Uterus (tissue), 2 donors: ENCODE results near the gene IL1RL1.

Experiments used
- POLR2A ChIP-seq, 2 donors: fragments of 450-650 bp; IDR thresholded peaks; one replicate each; pipeline ENCODE4 v1.6.1; 2016; ENCODE audit warnings: antibody characterized with exemption in 2 of 2, mild to moderate bottlenecking in 1 of 2, moderate library complexity in 1 of 2
- TF ChIP-seq, protein P1 (sequence below), 4 experiments: fragments of 200-600 bp in 2 of 4; fragments of 450-650 bp in 2 of 4; sonication (generic) in 2 of 4; IDR thresholded peaks; one replicate each; pipeline ENCODE4 v1.5.1; 2016 to 2019; ENCODE audit warnings: antibody characterized with exemption in 4 of 4, mild to moderate bottlenecking in 2 of 4, moderate library complexity in 1 of 4

DNA sequence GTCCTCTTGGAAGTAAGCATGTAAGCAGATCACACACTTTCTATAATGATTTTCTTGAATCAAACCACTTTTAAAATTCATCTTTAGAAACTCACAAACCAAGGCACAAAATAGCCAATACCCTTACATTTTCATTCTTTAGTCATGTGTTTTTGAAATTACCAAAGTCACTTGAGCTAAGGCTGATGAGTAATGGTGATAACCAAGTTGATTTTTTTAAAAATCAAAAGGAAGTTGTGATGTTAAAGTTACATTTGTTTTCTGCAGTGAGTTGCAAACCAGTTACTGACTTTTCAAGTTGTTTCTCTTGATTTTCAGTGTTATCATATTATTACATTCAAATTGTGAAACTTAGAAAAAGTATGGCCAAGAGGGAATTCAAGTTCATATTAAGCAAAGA lies 90.1 kb downstream of the IL1RL1 start:
- TF ChIP-seq POLR2A (IDR thresholded peaks at IDR 0.05), result no peak
- TF ChIP-seq, protein P1, sequence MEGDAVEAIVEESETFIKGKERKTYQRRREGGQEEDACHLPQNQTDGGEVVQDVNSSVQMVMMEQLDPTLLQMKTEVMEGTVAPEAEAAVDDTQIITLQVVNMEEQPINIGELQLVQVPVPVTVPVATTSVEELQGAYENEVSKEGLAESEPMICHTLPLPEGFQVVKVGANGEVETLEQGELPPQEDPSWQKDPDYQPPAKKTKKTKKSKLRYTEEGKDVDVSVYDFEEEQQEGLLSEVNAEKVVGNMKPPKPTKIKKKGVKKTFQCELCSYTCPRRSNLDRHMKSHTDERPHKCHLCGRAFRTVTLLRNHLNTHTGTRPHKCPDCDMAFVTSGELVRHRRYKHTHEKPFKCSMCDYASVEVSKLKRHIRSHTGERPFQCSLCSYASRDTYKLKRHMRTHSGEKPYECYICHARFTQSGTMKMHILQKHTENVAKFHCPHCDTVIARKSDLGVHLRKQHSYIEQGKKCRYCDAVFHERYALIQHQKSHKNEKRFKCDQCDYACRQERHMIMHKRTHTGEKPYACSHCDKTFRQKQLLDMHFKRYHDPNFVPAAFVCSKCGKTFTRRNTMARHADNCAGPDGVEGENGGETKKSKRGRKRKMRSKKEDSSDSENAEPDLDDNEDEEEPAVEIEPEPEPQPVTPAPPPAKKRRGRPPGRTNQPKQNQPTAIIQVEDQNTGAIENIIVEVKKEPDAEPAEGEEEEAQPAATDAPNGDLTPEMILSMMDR (IDR thresholded peaks at IDR 0.05), result no peak
